NCI-H748 (cell line): ENCODE results near the gene RHBDL1.

ENCODE experiments used
- DNase-seq: peaks from one replicate; lab custom pipeline; 2025; ENCODE audit not compliant: unreplicated experiment; lab: John Stamatoyannopoulos, UW

Gene RHBDL1

GRCh38 chr16:704047-704446 is 28.6 kb downstream of the RHBDL1 start:
- DNase-seq: no peak

GRCh38 chr16:704552-705380 is 29.3 kb downstream of the RHBDL1 start:
- peak; percentile 11 for DNase-seq

DNA sequence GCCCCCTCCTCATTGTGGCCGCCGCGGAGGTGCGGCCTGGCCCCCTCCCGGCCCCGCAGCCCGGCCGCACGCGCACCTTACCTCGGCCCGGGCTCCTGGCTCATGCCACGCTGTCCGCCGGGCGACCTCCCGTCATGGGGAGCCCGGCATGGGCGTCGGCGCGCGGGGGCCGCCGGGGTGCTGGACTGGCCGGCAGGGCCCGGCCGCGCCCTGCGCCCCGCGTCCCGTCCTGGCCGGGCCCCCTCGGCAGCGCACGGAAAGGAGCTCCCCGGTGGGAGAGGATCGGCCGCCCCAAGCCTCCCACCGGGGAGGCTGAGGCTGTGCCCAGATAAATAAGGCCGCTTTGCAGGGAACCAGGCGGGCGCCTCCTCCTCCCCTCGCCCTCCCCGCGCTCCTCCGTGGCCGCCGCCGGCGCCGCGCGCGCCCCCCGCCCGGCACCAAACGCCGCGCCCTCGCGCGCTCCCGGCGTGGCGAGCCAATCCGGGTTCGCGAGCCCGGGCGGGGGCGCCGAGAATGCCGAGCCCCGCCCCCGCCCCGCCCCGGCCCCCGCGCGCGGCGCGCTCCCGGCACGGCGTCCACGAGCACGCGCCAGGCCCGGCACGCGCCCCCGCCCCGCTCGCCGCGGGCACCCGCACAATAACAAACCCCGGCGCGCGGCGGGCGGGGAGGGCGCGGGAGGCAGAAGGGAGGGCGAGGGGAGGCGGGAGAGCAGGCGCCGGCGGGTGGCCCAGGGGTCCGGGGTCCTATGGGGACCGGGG is 30.1 kb downstream of the RHBDL1 start, which contains the start of gene FBXL16:
Gene FBXL16, minus strand, starts transcription at position 371 of the 758 bp plus-strand sequence. CDS start 8,396 bp downstream, outside the sequence.
- DNase-seq: peak; percentile 83

GRCh38 chr16:706189-707061 is 31.0 kb downstream of the RHBDL1 start:
- peak; percentile 41 for DNase-seq

DNA sequence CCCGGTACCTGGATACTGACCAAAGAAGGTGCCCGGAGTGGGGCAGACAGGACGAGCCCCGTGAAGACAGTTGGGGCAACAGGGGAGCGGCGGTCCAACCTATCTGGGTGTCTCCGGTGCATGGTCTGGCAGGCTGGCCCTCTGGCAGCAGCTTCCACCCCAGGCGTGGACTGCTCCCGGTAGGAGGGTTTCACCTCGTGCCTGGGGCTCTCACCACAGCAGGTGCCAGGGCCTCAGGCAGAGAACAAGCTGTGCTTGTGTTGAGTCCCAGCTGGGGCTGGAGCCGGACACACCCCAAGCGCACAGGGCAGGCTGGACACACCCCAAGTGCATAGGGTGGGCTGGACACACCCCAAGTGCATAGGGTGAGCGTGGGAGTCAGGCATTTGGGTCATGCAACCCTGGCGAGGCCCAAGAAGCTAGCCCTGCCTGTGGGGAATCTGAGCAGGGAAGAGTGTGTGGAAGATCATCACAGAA is 31.6 kb downstream of the RHBDL1 start:
- no peak for DNase-seq

- DNase-seq: no peak
Measured at GRCh38 chr16:708019-708418, 32.5 kb downstream of the RHBDL1 start.

- DNase-seq: no peak
Measured at GRCh38 chr16:708959-709358, 33.5 kb downstream of the RHBDL1 start.

- DNase-seq: peak; percentile 92
Measured at GRCh38 chr16:709566-710499, 34.4 kb downstream of the RHBDL1 start.

DNA sequence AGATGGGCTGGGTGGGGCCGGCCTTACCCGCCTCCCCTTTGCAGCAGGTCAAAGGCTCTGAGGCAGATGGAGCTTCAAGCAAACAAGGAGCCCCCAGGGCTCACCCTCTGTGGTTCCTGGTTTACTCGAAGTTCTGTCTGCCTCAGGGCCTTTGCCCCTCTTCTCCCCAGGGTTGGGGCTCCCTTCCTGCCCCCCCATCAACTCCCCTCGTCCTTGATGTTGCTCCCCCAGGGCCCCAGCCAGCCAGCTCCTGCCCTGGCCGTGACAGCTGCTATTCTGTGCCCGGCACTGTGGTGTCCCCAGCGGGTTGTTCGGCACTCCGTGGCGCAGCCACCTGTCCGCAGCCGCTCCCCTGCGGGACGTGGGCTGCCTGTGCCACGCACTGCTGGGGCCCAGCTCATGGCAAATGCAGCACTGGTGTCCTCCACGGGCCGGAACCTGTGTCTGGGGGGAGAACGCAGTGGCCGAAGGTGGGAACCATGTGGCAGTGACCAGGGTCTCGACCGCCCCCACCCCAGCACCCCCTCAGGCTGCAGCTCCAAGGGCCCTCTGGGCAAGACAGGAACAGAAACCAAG is 35.1 kb downstream of the RHBDL1 start:
- no peak for DNase-seq

DNA sequence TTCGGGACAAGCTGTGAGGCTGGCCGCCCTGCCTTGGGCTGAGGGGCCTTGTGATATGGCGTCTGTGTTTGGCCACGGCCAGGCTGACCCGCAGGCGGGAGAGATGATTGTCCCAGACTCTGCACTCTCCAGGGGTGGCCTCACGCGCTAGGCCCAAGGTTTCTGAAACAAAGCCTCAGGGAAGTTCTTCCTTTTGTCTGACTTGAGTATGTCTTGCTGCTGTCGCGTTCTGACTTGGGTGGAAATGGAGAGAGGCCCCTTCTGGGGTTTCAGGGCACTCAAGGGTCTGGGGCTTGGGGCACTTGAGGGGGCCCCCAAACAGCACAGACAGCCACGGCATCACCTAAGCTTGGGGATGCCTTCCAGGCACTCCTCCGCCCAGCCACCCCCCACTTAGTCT is 35.6 kb downstream of the RHBDL1 start:
- DNase-seq: no peak

DNA sequence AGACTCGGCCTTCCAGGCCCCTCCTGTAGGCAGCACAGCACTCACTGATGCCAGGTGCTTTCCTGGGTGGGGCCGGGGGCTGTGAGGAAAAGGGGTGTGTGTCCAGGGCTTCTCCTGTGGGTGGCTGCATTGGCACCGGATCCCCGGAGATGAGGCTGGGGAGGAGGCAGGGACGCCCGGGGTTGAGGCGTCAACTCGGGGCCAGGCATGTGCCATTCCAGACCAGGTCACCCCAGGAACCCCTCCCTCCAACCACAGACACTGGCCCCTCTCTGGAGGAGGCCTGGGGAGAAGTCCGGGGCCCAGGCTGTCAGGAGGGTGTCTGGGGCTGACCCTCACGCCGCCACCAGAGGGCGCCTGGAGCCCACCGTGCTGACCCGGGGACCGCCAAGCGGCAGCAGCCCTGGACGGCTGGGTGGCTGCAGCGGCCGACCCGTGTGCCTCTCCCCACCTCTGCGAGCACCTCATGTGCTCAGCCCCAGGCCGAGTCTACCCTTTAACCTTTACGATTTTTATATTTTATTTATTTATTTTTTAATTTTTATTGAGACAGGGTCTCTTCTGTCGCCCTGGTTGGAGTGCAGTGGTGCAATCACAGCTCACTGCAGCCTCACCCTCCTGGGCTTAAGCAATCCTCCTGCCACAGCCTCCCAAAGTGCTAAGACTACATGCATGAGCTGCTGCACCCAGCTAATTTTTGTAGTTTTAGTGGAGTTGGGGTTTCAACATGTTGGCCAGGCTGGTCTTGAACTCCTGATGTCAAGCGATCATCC is 36.3 kb downstream of the RHBDL1 start:
- DNase-seq: peak; percentile 62

DNA sequence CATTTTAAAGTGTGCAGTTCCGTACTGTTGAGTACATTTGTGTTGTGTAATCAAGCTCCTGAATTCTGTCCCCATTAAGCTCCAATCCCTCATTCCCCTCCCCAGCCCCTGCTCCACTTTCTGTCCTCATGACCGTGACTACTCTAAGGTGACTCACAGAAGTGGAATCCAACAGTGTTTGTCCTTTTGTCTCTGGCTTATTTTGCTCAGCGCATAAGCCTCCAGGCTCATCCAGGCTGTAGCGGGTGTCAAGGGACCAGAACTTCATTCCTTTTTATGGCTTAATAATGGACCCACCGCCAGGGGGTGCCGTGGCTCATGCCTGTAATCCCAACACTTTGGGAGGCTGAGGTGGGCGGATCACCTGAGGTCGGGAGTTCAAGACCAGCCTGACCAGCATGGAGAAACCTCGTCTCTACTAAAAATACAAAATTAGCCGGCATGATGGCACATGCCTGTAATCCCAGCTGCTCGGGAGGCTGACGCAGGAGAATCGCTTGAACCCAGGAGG is 37.3 kb downstream of the RHBDL1 start:
- DNase-seq: peak; percentile 44

GRCh38 chr16:714079-714478 is 38.6 kb downstream of the RHBDL1 start:
- no peak for DNase-seq

- DNase-seq: peak; percentile 80
Measured at GRCh38 chr16:714558-715476, 39.3 kb downstream of the RHBDL1 start, which contains the start of gene METRN. Gene METRN, plus strand, starts transcription at chr16:715118. Its CDS starts 172 bp downstream, at chr16:715290.

DNA sequence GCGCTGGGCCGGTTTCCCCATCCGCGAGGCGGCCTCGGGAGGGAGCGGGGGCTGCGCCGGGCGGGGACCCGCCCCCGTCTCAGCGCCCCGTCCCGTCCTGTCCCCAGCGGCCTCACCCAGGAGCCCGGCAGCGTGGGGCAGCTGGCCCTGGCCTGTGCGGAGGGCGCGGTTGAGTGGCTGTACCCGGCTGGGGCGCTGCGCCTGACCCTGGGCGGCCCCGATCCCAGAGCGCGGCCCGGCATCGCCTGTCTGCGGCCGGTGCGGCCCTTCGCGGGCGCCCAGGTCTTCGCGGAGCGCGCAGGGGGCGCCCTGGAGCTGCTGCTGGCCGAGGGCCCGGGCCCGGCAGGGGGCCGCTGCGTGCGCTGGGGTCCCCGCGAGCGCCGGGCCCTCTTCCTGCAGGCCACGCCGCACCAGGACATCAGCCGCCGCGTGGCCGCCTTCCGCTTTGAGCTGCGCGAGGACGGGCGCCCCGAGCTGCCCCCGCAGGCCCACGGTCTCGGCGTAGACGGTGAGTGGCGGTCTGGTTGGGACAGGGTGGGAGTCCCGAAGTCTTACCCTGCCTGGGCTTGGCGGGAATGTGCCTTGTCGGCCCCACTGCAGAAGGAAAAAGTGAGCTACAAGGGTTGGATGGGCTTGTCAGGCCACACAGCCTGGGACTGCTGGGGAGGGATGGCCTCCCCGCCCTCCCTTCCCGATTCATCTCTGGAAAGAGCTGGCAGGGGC is 40.2 kb downstream of the RHBDL1 start:
- peak; percentile 37 for DNase-seq

DNA sequence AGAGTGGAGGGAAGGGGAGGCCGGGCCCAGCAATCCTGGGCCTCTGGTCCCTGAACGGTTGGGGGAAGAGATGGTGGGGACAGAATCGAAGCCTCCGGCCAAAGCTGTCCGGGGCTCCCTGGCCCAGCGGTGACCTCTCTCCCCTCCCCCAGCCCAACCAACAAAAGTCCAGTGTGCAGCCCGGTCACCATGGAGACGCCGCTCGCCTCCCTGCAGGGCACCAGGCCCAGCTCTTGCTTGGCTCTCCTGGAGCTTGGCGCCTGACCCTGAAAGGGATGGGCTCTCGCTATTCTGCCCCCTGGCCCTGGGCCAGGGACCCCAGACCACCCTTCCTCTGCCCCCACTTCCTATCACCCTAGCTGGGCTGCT is 40.7 kb downstream of the RHBDL1 start:
- DNase-seq: peak; percentile 55
